ENCODE data around the gene PLXNA2. TPM values are rescaled to one million over a fixed set of nuclear protein-coding genes. Genes with fewer than 3 reads are reported as not detected.
A peak's percentile ranks its signal among the peaks of the same experiment; 100 is the strongest.

PLXNA2 gene
- total and polyA plus RNA-seq, 8 donors = 48.7 to 137 (median 72.9) TPM

DNA sequence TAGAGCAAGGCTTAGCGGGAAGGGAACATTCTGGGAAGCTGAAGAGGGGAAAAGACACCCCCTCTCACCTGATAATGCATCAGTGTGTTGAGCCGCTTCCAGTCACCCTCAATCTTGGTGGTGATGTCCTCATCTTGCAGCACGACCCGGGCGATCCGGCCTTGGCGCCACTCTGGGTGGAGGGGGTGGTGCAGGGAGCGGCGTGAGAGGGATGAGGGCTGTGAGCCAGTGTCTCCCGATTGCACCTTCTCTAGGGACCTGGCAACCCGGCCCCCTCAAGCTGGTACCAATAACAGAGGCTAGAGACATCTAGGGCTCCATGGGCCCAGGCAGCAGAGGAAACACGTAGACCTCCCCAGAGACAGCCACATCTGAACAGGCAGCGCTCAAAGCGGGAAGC lies 205.9 kb downstream of the PLXNA2 start:
- DNase-seq = no peak
- TF ChIP-seq, protein P1, sequence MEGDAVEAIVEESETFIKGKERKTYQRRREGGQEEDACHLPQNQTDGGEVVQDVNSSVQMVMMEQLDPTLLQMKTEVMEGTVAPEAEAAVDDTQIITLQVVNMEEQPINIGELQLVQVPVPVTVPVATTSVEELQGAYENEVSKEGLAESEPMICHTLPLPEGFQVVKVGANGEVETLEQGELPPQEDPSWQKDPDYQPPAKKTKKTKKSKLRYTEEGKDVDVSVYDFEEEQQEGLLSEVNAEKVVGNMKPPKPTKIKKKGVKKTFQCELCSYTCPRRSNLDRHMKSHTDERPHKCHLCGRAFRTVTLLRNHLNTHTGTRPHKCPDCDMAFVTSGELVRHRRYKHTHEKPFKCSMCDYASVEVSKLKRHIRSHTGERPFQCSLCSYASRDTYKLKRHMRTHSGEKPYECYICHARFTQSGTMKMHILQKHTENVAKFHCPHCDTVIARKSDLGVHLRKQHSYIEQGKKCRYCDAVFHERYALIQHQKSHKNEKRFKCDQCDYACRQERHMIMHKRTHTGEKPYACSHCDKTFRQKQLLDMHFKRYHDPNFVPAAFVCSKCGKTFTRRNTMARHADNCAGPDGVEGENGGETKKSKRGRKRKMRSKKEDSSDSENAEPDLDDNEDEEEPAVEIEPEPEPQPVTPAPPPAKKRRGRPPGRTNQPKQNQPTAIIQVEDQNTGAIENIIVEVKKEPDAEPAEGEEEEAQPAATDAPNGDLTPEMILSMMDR (IDR thresholded peaks at IDR 0.05) = no peak
- WGBS, 2 donors = 84 to 88% methylated on average over 14 of the region's 14 CpGs

DNA sequence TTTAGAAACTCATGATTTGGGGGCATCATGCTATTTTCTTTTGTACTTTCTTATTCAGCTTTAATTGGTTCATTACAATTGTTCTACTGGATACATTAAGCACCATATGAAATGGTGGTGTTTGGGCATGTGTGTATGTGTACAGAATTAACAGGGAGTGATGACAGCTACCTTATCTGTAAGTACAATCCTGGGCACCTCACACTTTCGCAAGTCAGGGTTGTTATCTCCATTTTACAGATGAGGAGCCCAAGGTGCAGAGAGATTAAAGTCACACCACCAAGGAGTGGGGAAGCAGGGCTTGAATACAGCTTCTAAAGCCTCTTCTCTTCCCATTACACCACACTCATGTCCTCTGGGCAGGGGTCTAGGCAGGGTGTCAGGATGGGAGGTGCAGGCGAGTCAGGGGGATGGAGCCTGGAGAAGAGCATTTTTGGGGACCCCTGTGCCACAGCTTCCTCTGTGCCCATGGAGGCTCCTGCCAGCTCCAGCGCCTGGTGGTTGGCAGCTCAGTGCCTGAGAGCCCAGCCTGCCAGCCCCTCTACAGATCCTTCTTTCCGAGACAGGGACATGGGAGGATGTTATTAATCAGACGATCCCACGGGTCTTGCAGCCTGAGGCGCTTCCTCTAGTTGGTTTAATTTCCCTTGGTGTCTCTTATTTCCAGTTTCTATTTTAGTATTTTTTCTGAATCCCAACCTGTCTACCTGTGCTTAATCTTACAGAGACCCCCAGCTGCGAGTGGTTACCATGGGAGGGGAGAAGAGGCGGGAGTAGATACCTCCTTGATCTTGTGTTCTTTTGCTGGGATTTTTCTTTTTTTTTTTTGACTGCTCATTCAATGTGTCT lies 207.0 kb downstream of the PLXNA2 start:
- no peak for DNase-seq
- 84 to 85% methylated on average over 9 of the region's 9 CpGs for WGBS, 2 donors

More for the DNA sequence above, 205.9 kb downstream of the PLXNA2 start:
- Histone ChIP-seq H3K4me3 (no peak overlapping the region), H3K9me3 (no peaks in the 10 kb centered on the region), H3K4me1 (peaks cover 21 to 28% (median 22%) of the 10 kb centered on the region in 3 donors), H3K27ac (no peak overlapping the region), H3K27me3 (no peaks in the 10 kb centered on the region), H3K36me3 (peaks cover 0 to 38% (median 12%) of the 10 kb centered on the region in 3 donors)
- intact Hi-C loops (cut with DNase I) = no loop called here
- no peak for ATAC-seq
- FAIRE-seq = no peak

DNA sequence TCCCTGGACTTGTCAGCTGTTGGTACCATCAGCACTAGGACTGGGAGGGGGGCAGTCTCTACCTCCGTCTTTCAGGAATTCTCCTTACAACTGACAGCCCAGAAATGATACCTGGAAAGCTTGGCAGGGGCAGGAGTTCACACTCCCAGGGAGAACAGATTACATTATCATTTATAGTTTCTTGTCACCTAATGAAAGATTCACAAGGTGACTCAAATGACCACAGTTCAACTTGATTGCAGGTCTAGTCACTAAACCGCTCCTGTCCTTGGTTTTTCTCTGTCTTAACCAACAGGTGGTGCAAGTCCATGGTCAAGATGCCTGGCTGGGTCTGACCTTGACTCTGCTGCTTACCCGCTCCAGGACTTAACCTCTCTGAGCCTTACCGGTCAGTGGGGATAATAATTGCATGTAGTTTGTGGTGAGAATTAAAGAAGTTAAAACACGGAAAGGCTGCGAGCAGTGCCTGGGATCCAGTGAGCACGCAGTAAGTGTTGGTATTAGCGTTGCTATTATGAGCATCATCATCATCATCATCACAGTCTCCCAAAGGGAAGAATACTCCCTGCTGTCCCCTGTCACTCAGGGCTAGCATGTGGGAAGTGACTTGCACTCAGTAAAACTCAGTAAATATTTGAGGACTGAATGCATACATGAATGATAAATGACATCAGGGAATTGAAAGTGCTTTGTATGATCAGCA lies 207.9 kb downstream of the PLXNA2 start:
- peak; percentile 62 to 87 (median 74) for ATAC-seq
- Histone ChIP-seq H3K9me3 (no peaks in the 10 kb centered on the region), H3K27ac (peak overlapping the region in 1 of 4 donors; percentile 4), H3K4me1 (peaks cover under 1 to 10% (median 7%) of the 10 kb centered on the region in 3 donors), H3K36me3 (peaks cover 0 to 55% (median 14%) of the 10 kb centered on the region in 3 donors), H3K4me3 (no peak overlapping the region), H3K27me3 (no peaks in the 10 kb centered on the region)
- WGBS, 2 donors = 42 to 44% methylated on average over 8 of the region's 8 CpGs
- FAIRE-seq = no peak
- intact Hi-C loops (cut with DNase I) = no loop called here
- no peak for DNase-seq
- TF ChIP-seq, protein P1 (IDR thresholded peaks at IDR 0.05) = peak in 1 of 4 donors; percentile 19

More for the DNA sequence above, 207.0 kb downstream of the PLXNA2 start:
- intact Hi-C loops (cut with DNase I) = no loop called here
- Histone ChIP-seq H3K4me1 (peaks cover 9 to 16% (median 10%) of the 10 kb centered on the region in 3 donors), H3K27ac (peak overlapping the region in 1 of 4 donors; percentile 4), H3K36me3 (peaks cover 0 to 50% (median 14%) of the 10 kb centered on the region in 3 donors), H3K9me3 (no peaks in the 10 kb centered on the region), H3K4me3 (no peak overlapping the region), H3K27me3 (no peaks in the 10 kb centered on the region)
- FAIRE-seq (no peak), ATAC-seq (peak in 2 of 4 donors; percentile 3 to 4)
- TF ChIP-seq, protein P1 (IDR thresholded peaks at IDR 0.05) = no peak

DNA sequence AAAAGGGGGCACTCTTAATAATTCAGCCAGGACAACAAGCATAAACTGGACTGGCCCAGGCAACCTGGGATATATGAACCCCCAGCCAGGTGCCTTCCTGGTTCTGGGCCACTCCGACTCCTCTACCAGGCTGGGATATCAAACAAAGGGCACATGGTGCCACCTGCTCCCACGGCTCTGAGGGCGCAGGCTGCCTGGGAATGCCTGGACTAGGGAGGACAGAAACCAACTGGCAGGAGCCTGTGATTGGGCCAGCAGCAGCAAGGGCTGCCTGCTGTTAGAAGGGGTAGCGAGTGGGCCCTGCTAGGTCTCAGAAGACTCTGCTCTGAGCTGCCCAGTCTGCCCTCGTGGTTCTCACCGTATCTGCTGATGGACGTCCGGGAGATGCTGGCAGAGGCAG lies 210.0 kb downstream of the PLXNA2 start:
- DNase-seq (no peak), FAIRE-seq (no peak)
- intact Hi-C loops (cut with DNase I) = no loop called here

More for the DNA sequence above, 210.0 kb downstream of the PLXNA2 start:
- no peaks in the 10 kb centered on the region for H3K9me3 ChIP-seq
- peaks cover 0 to 64% (median 14%) of the 10 kb centered on the region in 3 donors for H3K36me3 ChIP-seq
- no peak for ATAC-seq
- TF ChIP-seq, protein P1 (IDR thresholded peaks at IDR 0.05) = no peak
- H3K4me3 ChIP-seq = no peak overlapping the region
- 79 to 86% methylated on average over 7 to 8 of the region's 8 CpGs for WGBS, 2 donors
- H3K27me3 ChIP-seq = no peaks in the 10 kb centered on the region
- no peak overlapping the region for H3K27ac ChIP-seq
- H3K4me1 ChIP-seq = peaks cover 0 to 10% (median 0%) of the 10 kb centered on the region in 3 donors

Measured in pancreas (tissue), 10 donors.